Calu3 (cell line): Measurements from ENCODE around the gene NXF1. TPM values are rescaled to one million over a fixed set of nuclear protein-coding genes. Genes with fewer than 3 reads are reported as not detected.
A peak's percentile ranks its signal among the peaks of the same experiment; 100 is the strongest.

Experiments
- BruUV-seq: library from RNA; stranded (reverse); fragments of 400-500 nt; replicated peaks from 2 replicates; lab custom pipeline; 2021; lab: Mats Ljungman, UMichigan
- CTCF ChIA-PET: fragments of 300-600 bp; sonication (Branson Sonifier 250); formaldehyde crosslinking; loops from one replicate; lab custom pipeline; 2022; ENCODE audit warnings: antibody characterized with exemption; lab: Charles Lee
- DNase-seq: peaks from one replicate; pipeline ENCODE4 v3.0.0; 2022
- H3K27ac Mint-ChIP-seq: one replicate; pipeline ENCODE4 v1.8.0; 2022; ENCODE audit warnings: mixed read lengths; ENCODE audit not compliant: unreplicated experiment
- H3K27me3 Mint-ChIP-seq: one replicate; pipeline ENCODE4 v1.8.0; 2022; ENCODE audit warnings: mixed read lengths; ENCODE audit not compliant: unreplicated experiment
- H3K36me3 Mint-ChIP-seq: one replicate; pipeline ENCODE4 v1.8.0; 2022; ENCODE audit warnings: mild to moderate bottlenecking, moderate library complexity, mixed read lengths; ENCODE audit not compliant: insufficient read depth, unreplicated experiment
- H3K4me1 Mint-ChIP-seq: one replicate; pipeline ENCODE4 v1.8.0; 2022; ENCODE audit warnings: mild to moderate bottlenecking, low read depth, mixed read lengths; ENCODE audit not compliant: unreplicated experiment
- H3K4me3 Mint-ChIP-seq: one replicate; pipeline ENCODE4 v1.8.0; 2022; ENCODE audit warnings: mild to moderate bottlenecking, low read depth, moderate library complexity, mixed read lengths; ENCODE audit not compliant: unreplicated experiment
- H3K9me3 Mint-ChIP-seq: one replicate; pipeline ENCODE4 v1.8.0; 2022; ENCODE audit warnings: low read depth, mixed read lengths; ENCODE audit not compliant: unreplicated experiment
- CTCF ChIP-seq: fragments of 200-600 bp; IDR thresholded peaks from one replicate; pipeline ENCODE4 v1.8.0; 2022; ENCODE audit warnings: antibody characterized with exemption; ENCODE audit not compliant: unreplicated experiment
- intact Hi-C: fragments of 100-400 bp; cut with micrococcal nuclease; formaldehyde crosslinking; loops from one replicate; pipeline ENCODE4 v1.10.0; 2022; ENCODE audit not compliant: unreplicated experiment
- total RNA-seq: library from RNA; stranded (reverse); gene quantifications from 2 replicates; pipeline ENCODE4 v1.2.3, GENCODE V29; 2022

Gene NXF1
- total RNA-seq, 1 experiment from 2014 or later, result 51.6 TPM

GRCh38 chr11:62810748-62811147 lies 5.5 kb upstream of the NXF1 start:
- CTCF ChIA-PET, result no interaction called here
- Mint-ChIP-seq H3K9me3 (no peaks in the 10 kb centered on the region), H3K4me1 (peaks cover 14% of the 10 kb centered on the region), H3K36me3 (peaks cover 25% of the 10 kb centered on the region), H3K4me3 (no peak overlapping the region), H3K27ac (no peak overlapping the region), H3K27me3 (no peaks in the 10 kb centered on the region)
- TF ChIP-seq CTCF, result no peak
- intact Hi-C loops, result no loop called here
- no peak for DNase-seq
- BruUV-seq, result no TSS peak

GRCh38 chr11:62806611-62807121 lies 1.4 kb upstream of the NXF1 start:
- H3K27ac Mint-ChIP-seq, result peak overlapping the region; percentile 66
- peaks cover 14% of the 10 kb centered on the region for H3K4me1 Mint-ChIP-seq
- H3K9me3 Mint-ChIP-seq, result no peaks in the 10 kb centered on the region
- TF ChIP-seq CTCF, result no peak
- intact Hi-C loops, result no loop called here
- no peaks in the 10 kb centered on the region for H3K27me3 Mint-ChIP-seq
- no TSS peak for BruUV-seq
- H3K36me3 Mint-ChIP-seq, result peaks cover 45% of the 10 kb centered on the region
- no peak for DNase-seq
- CTCF ChIA-PET, result no interaction called here
- H3K4me3 Mint-ChIP-seq, result peak overlapping the region; percentile 92

GRCh38 chr11:62805961-62806441 lies 761 bp upstream of the NXF1 start:
- H3K9me3 Mint-ChIP-seq, result no peaks in the 10 kb centered on the region
- H3K4me3 Mint-ChIP-seq, result peak overlapping the region; percentile 92
- no peak for TF ChIP-seq CTCF
- H3K36me3 Mint-ChIP-seq, result peaks cover 52% of the 10 kb centered on the region
- CTCF ChIA-PET, result interaction anchor here (0.5 to 0.8 kb wide), 3 partner anchors 80 to 871 kb away, joined by 3 to 4 read pairs (median 3); no protein-coding TSS in a partner anchor
- no peaks in the 10 kb centered on the region for H3K27me3 Mint-ChIP-seq
- DNase-seq, result no peak
- intact Hi-C loops, result no loop called here
- BruUV-seq, result no TSS peak
- H3K4me1 Mint-ChIP-seq, result peaks cover 10% of the 10 kb centered on the region
- H3K27ac Mint-ChIP-seq, result peak overlapping the region; percentile 98

- Mint-ChIP-seq H3K27ac (peak overlapping the region; percentile 98), H3K4me3 (peak overlapping the region; percentile 92), H3K9me3 (no peaks in the 10 kb centered on the region), H3K4me1 (peaks cover 9% of the 10 kb centered on the region), H3K27me3 (no peaks in the 10 kb centered on the region), H3K36me3 (peaks cover 67% of the 10 kb centered on the region)
- intact Hi-C loops, result no loop called here
- TF ChIP-seq CTCF, result no peak
- CTCF ChIA-PET, result no interaction called here
- DNase-seq, result no peak
- TSS peak; percentile 67 for BruUV-seq
Measured at GRCh38 chr11:62804310-62805075, 747 bp downstream of the NXF1 start.
